DMS53 (cell line): Measurements from ENCODE around the gene TMEM117.
"Not testable (repeated sequence)": the region's sequence is repeated elsewhere in the genome, so short reads cannot be mapped to it uniquely, and the experiment has no call there.

Experiments
- DNase-seq: peaks from one replicate; lab custom pipeline; 2025; lab: John Stamatoyannopoulos, UW

Gene TMEM117

DNA sequence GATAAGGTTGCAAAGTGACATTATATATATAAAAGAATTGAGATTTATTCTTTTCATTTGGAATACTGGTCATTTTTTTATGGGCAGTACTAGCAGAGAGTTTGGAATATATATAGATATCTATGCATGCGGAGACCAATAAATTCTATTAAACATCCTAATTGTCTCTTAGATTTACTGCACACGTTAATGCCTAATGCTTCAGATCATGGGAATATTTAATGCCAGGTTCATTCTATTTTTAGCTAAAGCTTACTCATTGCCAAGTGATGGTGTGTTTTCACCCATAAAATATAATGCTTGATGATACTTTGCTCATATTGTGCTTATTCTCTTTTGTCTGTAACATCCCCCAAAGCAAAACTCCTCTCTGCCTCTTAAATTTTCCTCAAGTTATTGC is 264.4 kb downstream of the TMEM117 start:
- DNase-seq, result no peak

DNA sequence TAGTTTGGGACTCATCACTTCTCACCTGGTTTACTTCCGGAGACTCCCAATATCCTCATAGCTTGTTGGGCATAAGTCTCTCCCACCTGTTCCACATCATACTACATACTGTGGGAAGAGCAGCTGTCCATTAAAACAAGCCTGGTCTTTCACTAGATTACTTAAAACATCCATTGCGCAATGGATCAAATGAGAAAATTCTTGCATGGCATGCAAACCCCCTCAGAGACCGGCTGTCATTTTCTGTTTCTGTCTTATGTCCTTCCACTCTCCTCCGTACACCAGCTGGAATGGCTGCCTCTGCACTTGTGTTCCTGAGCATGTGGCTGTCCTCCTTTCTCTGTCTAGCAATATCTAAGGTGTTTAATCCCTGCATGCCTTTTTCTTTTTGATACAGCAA is 265.6 kb downstream of the TMEM117 start:
- DNase-seq, result no peak

DNA sequence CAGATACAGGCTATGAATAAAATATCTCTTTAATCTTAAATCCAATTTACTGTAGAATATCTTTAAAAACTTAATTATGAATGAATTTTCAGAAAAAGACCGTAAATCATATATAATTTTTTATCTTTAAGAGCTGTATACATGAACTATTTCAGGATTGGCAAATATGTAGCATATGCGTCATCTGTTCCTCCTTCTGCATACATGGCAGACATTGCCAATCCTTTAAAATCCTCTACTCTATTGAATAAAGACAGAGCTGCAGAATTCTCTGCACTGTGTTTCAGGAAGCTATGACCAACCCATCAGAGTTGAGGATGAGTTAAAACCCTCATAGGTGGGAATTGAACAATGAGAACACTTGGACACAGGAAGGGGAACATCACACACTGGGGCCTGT is 279.0 kb downstream of the TMEM117 start:
- no peak for DNase-seq

DNA sequence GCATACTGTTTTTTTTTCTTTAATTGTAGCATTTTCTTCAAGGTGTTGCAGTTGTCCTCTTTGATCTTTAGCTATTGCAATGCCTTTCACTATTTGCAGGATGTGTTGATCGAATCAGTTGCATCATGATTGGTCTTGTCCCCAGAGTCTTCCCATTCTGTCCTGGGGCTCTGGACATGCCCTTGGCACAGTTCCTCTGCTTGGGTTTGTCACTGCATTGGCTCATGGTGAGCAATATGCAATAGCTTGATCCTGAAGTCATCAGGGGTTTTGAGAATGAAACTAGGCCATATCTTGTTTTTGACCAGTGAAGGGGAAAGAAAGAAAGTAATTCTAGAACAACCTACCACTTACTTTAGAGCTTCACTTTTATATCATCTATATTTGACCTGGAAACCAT is 281.5 kb downstream of the TMEM117 start:
- no peak for DNase-seq

DNA sequence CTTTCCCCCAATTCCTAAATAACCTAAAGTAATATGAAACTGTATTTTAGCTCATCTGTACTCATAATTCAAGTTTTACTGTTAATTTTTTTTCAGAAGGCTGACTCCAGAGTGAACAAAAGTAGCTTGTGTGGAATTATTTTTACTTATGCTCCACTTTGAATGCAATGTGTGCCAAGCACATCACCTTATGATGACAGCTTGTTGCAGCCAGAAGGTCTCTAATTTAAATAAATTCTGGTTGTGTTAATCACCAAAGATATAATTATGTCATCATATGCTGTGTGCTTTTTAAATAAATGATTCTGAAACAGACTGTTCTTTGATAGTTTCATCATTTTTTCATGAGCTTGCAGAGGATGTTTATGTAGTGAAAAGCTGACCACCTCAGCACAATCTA is 283.1 kb downstream of the TMEM117 start:
- no peak for DNase-seq

DNA sequence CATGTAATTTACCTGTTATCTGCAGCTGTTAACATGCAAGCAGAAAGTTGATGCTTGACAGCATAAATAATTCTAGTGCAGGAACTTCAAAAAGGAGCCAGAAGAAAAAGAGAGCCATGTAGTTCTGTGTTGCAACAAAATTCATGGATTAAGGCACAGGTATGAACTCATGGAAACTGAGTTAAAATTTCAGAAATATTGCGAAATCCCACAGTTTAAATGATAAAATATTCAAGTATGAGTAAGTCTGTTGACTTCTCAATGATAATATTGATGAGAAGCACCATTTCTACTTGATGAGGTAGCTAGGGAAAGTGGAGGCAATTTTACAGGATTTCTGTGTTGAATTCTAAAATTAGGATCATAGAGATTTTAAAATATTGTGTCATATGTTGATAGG is 290.9 kb downstream of the TMEM117 start:
- no peak for DNase-seq

DNA sequence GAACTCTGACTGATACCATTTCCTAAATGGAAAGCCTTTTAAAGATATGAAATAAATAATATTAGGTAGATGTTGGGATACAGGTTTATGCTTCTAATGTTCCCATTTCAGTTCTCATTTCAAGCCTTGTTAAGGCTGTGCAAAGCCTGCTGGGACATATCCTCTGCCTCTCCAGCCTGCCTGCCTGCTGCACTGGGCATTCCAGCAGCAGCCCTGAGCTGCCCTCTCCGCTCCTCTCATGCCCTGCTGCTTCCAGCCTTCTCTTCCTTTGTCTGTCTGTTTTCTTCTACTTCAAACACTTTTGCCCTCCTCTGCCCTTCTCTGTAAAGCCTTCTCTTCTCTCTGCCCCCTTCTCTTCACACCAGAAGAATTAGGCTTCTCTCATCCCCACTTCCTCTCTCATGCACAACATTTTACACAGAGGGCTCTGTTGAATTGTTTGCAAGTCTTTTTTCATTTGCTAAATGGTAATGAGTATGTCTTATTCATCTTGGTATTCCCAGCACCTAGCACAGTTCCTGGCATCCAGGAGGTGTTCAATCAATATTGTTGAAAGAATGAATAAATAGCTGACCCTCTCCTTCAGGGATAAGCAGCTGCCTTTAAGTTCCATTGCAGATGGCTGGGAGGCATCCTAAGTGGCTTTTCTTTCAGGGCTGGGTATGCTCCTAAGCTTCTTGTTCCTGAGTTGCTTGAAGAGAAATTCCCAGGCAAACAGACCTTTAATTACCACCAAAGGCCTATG is 292.3 kb downstream of the TMEM117 start:
- DNase-seq, result no peak

DNA sequence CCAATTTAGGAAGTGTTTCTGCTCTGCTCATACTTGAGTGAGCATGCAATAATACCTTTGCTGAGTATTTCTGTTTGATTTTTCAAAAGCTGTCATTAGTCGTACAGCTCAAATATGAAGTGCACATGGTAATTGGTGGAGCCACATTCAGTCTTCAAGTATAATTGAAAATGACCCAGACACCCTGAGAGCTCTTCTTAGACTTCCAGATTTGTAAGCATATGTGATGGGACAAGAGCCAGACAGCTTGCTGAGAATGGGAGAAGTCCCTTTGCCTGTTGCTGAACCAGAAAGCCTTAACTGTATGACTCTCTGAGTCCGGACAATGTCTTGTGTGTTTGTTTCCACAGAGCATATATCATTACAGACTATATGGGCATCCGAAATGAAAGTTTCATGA is 307.3 kb downstream of the TMEM117 start:
- no peak for DNase-seq

DNA sequence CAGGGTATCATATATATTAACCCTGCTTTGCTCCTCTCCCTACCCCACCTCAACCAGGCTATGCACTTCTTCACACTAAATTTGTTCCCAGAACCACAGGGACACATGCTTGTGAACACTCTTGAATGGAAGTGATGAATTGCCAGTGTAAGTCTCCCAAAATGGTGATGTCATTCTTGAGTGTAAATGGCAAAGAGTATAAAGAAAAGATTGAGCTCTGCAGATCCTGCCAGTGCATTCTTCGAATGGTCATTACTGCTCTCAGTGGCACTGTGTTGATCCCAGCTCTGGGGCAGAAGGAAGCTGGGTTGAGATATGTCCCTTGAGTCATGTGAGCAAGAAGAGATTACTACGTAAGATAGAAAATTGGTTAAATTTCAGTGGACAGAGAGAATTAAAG is 313.1 kb downstream of the TMEM117 start:
- no peak for DNase-seq

DNA sequence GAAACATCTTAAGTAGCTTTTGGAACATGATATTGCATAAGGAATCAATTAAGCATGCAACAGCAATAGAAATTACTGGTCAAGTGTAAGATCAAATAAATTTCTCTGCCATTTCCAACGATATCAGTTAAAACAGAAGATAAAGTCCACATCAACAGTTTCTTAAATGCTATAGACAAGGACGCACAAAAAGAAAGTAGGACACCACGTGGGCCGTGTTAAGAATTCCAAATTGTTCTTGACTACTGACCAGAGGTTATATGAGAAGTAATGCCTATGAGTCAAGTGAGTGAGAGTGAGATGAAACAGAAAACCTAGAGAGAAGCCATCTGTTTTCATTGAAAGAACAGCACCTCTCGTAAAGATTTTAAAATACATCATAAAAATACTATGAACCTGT is 318.2 kb downstream of the TMEM117 start:
- DNase-seq, result no peak

DNA sequence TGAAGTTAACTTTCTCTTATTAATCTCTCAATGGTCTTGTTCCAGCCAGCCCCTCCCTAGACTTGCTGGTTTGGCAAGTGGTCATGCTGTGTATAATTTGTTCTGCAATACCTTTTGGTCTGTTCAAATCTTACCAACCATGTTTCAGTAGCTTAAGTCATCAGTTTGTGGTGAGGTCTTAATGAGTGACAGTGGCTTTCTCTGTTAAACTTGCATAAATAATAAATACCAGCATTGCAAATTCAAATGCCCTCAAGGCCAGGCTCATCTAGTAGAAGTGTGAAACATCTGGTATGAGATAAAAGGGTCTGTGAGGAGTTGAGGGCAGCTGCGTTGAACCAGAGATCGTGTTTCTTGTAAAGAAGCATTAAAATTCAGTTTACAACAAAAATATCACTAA is 319.5 kb downstream of the TMEM117 start:
- no peak for DNase-seq

DNA sequence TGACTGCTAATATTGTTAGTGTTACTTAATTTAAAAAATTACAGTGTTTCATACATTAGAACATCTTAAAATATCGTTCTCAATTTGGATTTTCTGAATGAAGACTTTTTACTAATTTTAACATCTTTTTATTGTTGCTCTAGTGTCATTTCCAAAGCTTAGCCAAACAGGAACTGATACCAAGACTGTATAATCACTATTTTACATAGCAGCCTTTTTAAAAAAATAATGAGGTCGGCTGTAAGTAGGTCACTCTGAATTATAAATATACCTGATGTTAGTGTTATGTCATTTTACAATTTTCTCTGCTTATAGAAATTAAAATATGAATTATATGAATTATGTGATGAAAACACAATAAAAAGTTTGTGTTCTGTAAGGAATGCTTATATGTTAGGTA is 321.5 kb downstream of the TMEM117 start:
- no peak for DNase-seq

DNA sequence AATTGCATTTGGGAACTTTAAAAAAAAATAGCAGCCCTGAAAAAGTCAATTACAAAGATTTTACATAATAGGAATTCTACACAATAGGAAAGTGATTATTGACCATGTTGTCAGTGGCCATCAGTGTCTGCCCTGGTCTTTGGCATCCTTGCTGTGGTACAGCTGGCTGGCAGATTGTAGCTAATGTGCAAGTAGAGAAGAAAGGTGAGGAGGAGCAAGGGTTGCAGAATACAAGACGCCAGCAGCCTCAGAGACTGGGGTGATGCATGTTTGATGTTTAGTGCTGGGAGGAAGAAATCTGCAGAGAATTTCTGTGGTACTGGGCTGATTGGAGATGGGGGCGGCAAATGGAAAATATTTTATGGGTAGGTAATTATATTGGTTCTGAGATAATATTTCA is 322.9 kb downstream of the TMEM117 start:
- peak; percentile 25 for DNase-seq

DNA sequence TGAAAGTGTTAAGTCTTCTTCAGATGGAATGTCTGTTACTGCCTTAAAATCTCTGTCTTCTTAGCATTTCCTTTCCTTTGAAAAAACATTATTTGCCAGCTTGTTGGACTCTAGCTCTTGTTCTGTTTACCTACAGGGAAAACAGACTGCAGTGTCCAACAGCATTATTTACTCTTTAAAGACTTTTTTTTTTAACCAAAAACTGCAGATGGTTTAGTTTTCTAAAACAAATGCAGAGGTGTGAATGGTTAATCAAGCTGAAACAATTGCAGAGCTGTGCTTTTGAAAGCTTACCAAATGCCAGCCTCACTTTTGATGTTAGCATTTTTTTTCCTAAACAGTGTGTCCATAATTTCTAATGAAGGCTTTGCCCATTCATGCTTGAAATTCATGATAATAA is 323.3 kb downstream of the TMEM117 start:
- DNase-seq, result peak; percentile 29

DNA sequence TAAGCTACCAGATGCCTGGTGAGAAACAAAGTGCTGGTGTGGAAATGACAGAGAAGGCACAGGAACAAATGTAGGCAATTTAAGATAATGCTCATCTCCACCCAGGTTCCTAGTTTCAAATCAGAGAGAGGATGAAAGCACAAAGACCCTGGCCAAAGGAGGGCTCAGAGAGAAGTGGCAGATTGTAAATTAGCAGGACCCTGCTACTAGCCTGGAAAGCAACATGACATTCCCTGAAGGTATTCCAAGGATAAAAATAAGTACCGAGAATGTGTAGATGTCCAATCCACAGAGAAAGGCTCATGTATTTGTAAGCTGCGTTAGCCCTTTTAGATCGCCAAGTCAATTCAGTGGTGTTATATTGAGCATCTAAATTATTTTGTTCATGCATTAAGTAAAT is 324.0 kb downstream of the TMEM117 start:
- DNase-seq, result no peak

DNA sequence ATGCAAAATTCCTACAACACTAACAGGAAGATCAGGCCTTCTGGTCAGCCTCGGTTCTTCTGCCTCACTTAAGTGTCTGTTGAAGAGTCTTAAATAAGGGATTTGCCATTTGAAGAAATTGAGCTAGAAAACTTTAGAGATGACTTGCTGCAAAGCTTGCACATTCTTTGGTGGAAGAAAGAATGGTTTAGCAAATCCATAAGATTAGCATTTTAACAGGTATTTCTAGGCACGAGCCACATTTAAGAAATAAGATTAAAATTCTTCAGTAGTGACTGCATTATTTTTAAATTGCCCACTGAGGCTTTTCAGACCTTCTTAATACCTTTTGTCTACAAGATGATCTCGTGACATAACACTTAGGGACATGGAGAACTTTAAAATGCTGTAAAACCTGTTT is 327.1 kb downstream of the TMEM117 start:
- no peak for DNase-seq

DNA sequence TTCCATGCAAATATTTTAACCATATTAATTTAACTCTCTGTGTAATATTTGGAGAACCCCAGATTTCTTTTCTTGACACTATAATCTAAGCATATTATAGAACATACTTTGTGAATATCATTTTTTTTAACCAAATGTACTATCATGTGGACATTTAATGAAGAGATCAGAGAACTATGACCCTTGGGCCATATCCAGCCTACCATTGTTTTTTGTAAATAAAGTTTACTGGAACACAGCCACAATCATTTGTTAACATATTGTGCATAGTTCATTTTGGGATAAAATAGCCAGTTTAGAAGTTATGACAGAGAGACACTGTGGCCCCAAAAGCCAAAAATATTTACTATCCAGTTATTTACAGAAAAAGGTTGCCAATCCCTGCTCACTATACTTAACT is 338.2 kb downstream of the TMEM117 start:
- no peak for DNase-seq

DNA sequence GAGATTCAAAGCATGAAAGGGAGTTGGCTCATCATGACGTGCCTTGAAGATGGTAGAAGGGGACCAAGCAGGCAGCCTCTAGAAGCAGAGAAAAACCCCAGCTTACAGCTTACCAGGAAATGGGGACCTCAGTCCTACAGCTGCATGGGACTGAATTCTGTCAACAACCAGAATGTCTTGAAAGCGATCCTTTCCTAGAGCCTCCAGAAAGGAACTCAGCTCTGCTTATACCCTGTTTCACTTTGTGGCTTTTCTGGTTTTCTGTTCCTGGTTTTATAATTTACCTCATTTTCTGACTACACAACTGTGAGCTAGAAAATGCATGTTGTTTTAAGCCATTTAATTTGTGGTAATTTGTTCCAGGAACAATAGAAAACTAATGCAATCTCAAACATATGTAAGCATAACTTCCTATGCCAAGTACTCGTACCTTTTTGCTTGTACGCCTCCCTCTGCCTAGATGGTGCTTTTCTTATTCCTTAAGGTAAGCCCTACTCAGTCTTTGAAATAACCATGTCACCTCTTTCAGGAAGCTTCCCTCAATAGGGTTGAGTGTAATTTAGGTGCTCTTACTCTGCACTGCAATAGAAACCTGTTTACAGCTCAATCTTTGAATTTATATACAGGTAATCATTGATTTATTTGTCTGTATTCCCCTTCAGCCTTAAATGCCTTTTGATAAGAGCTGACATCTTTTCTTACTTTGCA is 348.8 kb downstream of the TMEM117 start:
- DNase-seq, result no peak

DNA sequence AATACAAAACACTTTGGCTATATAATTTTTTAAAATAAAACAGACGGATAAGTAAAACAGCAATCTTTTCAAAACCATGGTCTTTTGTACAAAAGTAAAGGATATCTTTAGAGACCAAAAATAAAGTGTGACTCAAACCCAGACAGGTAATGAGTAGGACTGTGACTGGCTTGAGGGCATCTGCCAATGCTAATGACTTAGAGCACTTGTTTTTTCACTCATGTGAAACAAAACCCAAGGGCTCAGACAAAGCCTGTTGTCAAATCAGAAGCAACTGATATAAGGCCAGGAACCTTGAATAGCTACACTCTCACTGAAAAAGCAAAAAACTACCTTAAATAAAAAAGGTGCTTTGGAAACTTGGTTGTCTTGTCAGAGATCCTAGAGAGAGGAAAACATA is 357.4 kb downstream of the TMEM117 start:
- peak; percentile 95 for DNase-seq

DNA sequence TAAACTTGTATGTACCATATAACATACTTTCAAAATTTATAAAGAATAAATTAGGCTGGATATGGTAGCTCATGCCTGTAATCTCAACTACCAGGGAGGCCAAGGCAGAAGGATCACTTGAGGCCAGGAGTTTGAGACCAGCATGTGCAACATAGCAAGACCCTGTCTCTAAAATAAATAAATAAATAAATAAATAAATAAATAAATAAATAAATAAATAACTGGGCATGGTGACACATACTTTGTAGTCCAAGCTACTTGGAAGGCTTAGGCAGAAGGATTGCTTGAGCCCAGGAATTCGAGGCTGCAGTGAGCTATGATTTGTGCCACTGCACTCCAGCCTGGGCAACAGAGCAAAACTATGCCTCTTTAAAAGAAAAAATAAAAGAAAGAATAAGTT is 359.8 kb downstream of the TMEM117 start:
- not testable (repeated sequence) for DNase-seq

DNA sequence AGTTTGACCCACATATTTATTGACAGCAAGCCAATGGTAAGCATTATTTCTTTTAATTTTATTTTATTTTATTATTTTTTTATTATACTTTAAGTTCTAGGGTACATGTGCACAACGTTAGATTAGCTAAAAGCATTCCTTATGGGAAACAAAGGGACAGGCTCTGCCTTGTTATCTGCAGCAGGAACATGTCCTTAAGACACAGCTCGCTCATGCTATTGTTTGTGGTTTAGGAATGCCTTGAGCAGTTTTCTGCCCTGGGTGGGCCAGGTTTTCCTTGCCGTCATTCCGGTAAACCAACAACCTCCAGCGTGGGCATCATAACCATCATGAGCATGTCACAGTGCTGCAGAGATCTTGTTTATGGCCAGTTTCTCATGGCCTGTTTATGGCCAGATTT is 370.2 kb downstream of the TMEM117 start:
- no peak for DNase-seq

DNA sequence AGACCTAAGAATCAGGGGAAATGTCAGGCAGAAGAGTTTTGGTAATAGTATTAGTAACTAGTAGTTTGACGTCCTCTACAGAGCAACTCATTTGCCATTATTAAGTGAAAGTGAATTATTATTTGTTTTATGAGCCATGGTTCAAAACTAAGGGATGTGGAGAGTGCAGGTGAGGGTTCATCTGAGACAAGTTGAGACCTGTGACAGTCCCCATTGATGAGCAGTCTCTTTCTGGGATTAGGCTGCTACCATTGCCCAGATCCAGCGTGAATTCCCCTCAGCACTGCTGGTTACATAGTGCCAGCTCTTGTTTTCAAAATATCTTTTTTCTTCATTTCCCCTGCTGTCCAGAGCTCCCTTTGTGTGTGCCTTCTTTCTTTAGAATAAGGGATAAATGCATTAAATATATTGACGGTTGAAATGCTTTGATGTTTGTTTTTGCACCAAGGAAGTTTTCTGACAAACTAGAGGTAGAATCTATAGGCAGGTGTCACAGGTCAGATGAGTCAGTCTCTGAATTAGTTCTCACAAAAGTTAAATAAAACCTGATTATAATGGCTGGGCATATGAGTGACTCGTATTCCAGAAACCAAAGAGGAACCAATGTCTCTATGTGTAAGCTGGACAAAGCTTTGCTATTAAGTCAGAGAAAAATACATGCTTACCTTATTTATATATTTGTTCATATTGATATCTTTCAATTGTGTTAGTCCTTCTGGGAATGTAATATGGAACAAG is 381.4 kb downstream of the TMEM117 start:
- peak; percentile 49 for DNase-seq

DNA sequence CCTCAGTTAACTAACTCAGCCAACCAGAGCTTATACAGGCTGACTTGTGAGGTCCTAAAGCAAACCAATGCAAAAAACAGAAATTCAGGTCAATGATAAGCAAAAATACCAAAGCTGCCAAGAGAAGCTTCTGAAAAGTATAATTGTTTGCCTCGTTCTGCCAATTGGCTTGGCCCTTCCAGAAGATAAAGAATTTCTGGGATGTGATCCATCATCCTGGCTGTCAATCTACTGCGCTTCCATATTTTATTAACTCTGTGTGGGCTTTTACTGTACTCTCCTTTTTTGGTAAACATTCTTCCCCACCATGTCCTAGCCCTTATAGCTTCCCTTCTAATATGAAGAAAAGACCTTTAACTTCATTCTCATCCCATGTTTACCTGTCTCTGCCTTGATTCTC is 387.9 kb downstream of the TMEM117 start:
- DNase-seq, result no peak
